SK-N-MC (cell line): ENCODE measurements around the gene MAN1C1.

ENCODE experiments used
- EZH2 ChIP-seq: fragments of 200-600 bp; sonication (generic); IDR thresholded peaks from one replicate; pipeline ENCODE4 v1.6.1; 2017; ENCODE audit warnings: antibody characterized with exemption
- POLR2AphosphoS5 ChIP-seq: IDR thresholded peaks from 2 replicates; pipeline ENCODE4 v1.6.1; 2012; ENCODE audit warnings: mild to moderate bottlenecking, low read depth, low read length, borderline replicate concordance

GRCh38 chr1:25729045-25729444 lies 112.5 kb downstream of the MAN1C1 start:
- TF ChIP-seq EZH2 (no peak), POLR2AphosphoS5 (no peak)
